Measurements from ENCODE around the gene PTPRF. TPM values are rescaled to one million over a fixed set of nuclear protein-coding genes. Genes with fewer than 3 reads are reported as not detected.

Gene PTPRF
- total RNA-seq, 1 donor from 2014 or later: 66.7 TPM

DNA sequence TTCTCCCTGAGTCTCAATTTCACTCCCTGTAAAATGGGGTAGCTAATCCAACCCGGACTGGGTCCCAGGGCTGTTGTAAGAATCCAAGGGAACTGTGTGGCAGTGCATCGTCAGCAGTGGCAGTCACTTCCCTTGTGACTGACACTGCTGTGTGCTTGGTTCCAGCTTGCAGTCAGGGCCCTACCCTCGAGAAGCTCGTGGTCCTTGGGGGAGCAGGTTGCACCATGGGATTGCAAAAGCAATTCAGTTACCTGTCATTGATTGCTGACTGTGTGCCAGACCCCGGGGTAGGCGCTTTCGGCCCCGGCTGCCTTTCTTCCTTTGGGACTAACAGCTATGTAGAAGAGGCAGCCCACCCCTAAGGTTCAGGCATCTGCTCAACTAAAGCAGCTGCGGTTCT lies 2.9 kb downstream of the PTPRF start:
- no peak for DNase-seq (ENCODE audit: low spot score)
- Mint-ChIP-seq H3K9me3 (ENCODE audit: low read depth) (no peaks in the 10 kb centered on the region), H3K27ac (ENCODE audit: unreplicated experiment) (no peak overlapping the region), H3K4me1 (ENCODE audit: low read depth) (peaks cover 27% of the 10 kb centered on the region), H3K36me3 (ENCODE audit: low read depth) (peaks cover 5% of the 10 kb centered on the region), H3K4me3 (ENCODE audit: unreplicated experiment) (no peak overlapping the region), H3K27me3 (ENCODE audit: low read depth) (no peaks in the 10 kb centered on the region)
- TF ChIP-seq, protein P1, sequence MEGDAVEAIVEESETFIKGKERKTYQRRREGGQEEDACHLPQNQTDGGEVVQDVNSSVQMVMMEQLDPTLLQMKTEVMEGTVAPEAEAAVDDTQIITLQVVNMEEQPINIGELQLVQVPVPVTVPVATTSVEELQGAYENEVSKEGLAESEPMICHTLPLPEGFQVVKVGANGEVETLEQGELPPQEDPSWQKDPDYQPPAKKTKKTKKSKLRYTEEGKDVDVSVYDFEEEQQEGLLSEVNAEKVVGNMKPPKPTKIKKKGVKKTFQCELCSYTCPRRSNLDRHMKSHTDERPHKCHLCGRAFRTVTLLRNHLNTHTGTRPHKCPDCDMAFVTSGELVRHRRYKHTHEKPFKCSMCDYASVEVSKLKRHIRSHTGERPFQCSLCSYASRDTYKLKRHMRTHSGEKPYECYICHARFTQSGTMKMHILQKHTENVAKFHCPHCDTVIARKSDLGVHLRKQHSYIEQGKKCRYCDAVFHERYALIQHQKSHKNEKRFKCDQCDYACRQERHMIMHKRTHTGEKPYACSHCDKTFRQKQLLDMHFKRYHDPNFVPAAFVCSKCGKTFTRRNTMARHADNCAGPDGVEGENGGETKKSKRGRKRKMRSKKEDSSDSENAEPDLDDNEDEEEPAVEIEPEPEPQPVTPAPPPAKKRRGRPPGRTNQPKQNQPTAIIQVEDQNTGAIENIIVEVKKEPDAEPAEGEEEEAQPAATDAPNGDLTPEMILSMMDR (IDR thresholded peaks at IDR 0.05): no peak

DNA sequence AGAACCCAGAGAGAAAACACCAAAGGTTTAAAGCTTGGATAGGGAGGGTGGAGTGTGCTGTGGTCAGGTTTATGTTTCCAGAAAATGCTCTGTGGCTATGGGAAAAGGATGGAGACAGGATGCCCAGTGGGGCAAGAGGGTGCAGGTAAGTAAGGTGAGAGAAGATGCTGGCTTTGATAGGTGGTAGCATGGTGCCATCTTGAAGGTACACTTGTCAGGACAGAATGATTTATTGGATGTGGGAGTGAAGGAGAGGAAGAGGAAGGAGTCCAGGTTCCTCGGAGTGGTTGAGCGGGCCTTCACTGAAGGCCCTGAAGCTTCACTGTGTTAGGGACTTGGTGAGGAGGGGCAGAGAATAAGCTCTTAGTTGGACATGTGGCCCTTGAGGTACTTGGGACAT lies 3.6 kb downstream of the PTPRF start:
- no peak for DNase-seq (ENCODE audit: low spot score)
- H3K4me3 Mint-ChIP-seq (ENCODE audit: unreplicated experiment): no peak overlapping the region
- H3K9me3 Mint-ChIP-seq (ENCODE audit: low read depth): no peaks in the 10 kb centered on the region
- TF ChIP-seq, protein P1 (IDR thresholded peaks at IDR 0.05): no peak
- peaks cover 24% of the 10 kb centered on the region for H3K4me1 Mint-ChIP-seq (ENCODE audit: low read depth)
- H3K36me3 Mint-ChIP-seq (ENCODE audit: low read depth): peaks cover 9% of the 10 kb centered on the region
- H3K27ac Mint-ChIP-seq (ENCODE audit: unreplicated experiment): no peak overlapping the region
- H3K27me3 Mint-ChIP-seq (ENCODE audit: low read depth): no peaks in the 10 kb centered on the region

DNA sequence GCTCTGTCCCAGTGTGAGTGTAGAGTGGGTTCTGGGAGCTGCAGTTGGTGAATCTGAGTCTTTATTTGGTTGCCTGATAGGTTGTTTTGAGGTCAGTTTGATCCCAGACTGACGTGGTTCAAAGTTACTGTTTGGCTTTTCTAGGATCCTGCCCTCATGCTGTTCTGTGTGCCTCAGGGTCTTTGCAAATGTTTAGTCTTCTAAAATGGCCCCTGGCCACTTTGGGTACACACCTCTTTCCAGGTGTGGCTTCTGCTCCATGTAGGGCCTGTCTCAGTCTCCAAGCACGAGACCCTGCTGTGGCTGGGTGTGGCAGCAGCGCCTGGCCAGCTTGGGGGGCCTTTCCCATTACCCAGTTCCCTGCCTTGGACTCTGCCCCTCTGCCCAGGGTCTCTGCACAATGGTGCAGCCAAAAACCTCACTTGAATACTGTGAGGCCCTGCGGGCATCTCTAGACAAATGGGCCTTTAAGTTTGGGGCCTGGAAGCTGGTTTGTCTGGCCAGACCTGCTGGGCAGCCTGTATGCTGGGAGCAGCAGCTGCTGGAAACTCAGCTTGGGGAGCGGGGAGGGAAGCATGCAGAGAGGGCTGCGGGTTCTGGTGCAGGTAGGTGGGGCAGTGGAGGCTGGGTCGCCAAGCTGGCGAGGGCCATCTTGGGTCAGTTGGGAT lies 5.6 kb downstream of the PTPRF start:
- H3K9me3 Mint-ChIP-seq (ENCODE audit: low read depth): no peaks in the 10 kb centered on the region
- no peak overlapping the region for H3K4me3 Mint-ChIP-seq (ENCODE audit: unreplicated experiment)
- no peaks in the 10 kb centered on the region for H3K27me3 Mint-ChIP-seq (ENCODE audit: low read depth)
- TF ChIP-seq, protein P1 (IDR thresholded peaks at IDR 0.05): no peak
- DNase-seq (ENCODE audit: low spot score): peak; percentile 68
- H3K4me1 Mint-ChIP-seq (ENCODE audit: low read depth): peaks cover 13% of the 10 kb centered on the region
- H3K27ac Mint-ChIP-seq (ENCODE audit: unreplicated experiment): no peak overlapping the region
- peaks cover 14% of the 10 kb centered on the region for H3K36me3 Mint-ChIP-seq (ENCODE audit: low read depth)

DNA sequence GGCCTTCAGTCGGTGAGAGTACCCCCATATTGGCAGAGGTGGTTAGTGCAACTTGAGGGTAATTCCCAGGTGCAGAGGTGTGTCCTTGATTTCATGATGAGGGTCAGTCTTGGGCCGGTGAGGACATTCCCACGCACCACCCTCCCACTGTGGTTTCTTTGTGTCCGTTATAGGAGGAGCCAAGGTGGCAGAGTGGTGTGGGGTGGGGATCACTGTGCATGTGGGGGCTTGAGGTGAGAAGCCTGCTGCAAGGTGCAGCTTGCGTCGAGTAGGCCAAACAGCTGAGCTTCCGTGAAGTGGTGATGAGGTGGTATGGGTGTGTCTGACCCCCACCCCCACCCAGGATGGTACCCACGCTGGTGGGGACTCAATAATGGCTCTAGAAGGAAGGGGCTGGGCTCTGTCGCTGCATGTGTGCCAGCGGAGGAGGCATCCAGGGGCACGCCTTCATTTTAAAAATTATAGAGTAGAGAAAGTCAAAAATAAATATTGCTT lies 6.2 kb downstream of the PTPRF start:
- Mint-ChIP-seq H3K4me3 (ENCODE audit: unreplicated experiment) (no peak overlapping the region), H3K4me1 (ENCODE audit: low read depth) (peaks cover 10% of the 10 kb centered on the region), H3K27me3 (ENCODE audit: low read depth) (no peaks in the 10 kb centered on the region), H3K27ac (ENCODE audit: unreplicated experiment) (no peak overlapping the region), H3K36me3 (ENCODE audit: low read depth) (peaks cover 14% of the 10 kb centered on the region), H3K9me3 (ENCODE audit: low read depth) (no peaks in the 10 kb centered on the region)
- TF ChIP-seq, protein P1 (IDR thresholded peaks at IDR 0.05): no peak
- no peak for DNase-seq (ENCODE audit: low spot score)

DNA sequence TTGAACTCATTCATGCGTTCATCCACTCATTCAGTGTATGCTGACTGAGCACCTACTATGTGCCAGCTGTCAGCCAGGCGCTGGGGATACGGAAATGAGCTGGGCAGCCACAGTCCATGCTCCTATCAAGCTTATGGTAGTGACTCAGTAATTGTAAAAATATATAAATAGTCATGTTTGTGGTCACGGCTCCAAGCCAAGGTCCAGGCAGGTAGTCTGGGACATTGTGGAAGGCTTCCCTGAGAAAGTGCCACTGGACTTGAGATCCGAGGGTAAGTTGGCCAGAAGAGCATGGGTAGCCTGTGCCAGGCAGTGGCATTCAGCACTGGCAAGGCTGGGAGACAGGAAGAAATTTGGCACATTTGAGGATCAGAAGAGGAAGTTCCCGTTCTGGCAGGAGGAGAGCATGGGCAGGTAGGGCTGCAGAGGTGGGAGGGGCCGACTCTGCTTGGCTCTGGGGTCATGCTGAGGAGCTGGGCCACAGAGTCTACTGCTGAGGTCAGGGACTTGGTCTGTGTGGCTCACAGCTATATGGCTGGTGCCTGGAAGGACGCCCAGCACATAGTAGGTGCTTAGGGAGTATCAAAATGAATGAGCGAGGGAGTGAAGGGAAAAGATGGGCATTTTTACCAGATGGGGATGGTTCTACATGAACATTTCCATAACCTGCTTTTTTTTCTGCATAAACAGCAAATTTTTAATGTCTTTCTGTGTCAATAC lies 6.9 kb downstream of the PTPRF start:
- Mint-ChIP-seq H3K4me3 (ENCODE audit: unreplicated experiment) (no peak overlapping the region), H3K9me3 (ENCODE audit: low read depth) (no peaks in the 10 kb centered on the region), H3K27ac (ENCODE audit: unreplicated experiment) (no peak overlapping the region), H3K27me3 (ENCODE audit: low read depth) (no peaks in the 10 kb centered on the region), H3K36me3 (ENCODE audit: low read depth) (peaks cover 14% of the 10 kb centered on the region), H3K4me1 (ENCODE audit: low read depth) (peaks cover 5% of the 10 kb centered on the region)
- TF ChIP-seq, protein P1 (IDR thresholded peaks at IDR 0.05): no peak
- DNase-seq (ENCODE audit: low spot score): peak; percentile 70
